Measurements from ENCODE around the gene ELMO3. TPM values are rescaled to one million over a fixed set of nuclear protein-coding genes. Genes with fewer than 3 reads are reported as not detected.
A peak's percentile ranks its signal among the peaks of the same experiment; 100 is the strongest.

The ELMO3 gene
- total and polyA plus RNA-seq, 4 donors = 6.5 to 22.5 (median 15.5) TPM

DNA sequence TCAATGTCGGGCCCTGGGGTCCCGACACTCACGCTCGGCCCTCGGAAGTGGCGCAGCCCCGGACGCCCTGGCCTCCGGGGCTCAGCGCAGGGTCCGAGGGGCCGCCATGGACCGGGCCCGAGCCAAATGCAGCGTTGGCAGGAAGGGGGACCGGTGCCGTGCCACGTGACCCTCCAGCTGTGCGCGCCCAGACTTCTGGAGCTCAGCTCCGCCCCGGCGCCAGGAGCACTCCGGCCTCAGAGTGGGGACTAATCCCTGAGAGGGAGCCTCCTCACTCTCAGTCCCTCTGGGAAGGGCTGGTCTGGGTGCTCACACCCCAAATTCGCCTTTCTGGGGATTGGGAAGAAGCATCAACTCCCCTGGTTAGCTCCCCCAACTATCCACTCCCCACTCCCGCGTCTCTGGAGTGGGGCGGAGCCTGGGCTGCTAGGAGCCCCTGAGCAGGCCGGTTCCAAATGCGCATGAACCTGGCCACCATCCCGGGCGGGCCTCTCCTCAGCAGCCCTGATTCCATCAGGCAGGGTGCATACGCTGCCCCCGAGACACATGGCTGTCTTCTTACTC, 48.0 kb upstream of the ELMO3 start, which contains the start of gene B3GNT9:
Gene B3GNT9 (minus strand): TSS at position 166 of the 564 bp plus-strand sequence. CDS start 513 bp downstream, outside the sequence.
- 1% methylated on average over 33 to 34 of the region's 34 CpGs for WGBS, 2 donors
- DNase-seq (peak; percentile 88 to 94 (median 92)), ATAC-seq (ENCODE audit: insufficient read depth, low FRiP score) (peak; percentile 68)
- Histone ChIP-seq H3K27me3 (ENCODE audit: control insufficient read depth in 3 of 3, insufficient read depth in 3 of 3, low read length in 2 of 3) (peaks cover 0 to 18% (median 13%) of the 10 kb centered on the region in 3 donors), H3K9me3 (ENCODE audit: control insufficient read depth in 4 of 4, insufficient read depth in 3 of 4, low read length in 3 of 4) (no peaks in the 10 kb centered on the region), H3K4me1 (ENCODE audit: control insufficient read depth in 5 of 5, insufficient read depth in 5 of 5, low read length in 5 of 5) (peaks cover 0 to 24% (median 4%) of the 10 kb centered on the region in 5 donors), H3K4me3 (peak within 1 kb of the TSS; percentile 60), H3K9ac (ENCODE audit: insufficient read depth in 1 of 2, low read length in 2 of 2) (peak within 1 kb of the TSS in 1 of 2 donors; percentile 62), H3K27ac (ENCODE audit: low read depth in 1 of 2, low read length in 1 of 2) (peak within 1 kb of the TSS; percentile 65 to 78), H3K36me3 (ENCODE audit: control insufficient read depth in 4 of 4, insufficient read depth in 4 of 4, low read length in 4 of 4) (peaks cover 0 to 25% (median 15%) of the 10 kb centered on the region in 4 donors)
- TF ChIP-seq, protein P1, sequence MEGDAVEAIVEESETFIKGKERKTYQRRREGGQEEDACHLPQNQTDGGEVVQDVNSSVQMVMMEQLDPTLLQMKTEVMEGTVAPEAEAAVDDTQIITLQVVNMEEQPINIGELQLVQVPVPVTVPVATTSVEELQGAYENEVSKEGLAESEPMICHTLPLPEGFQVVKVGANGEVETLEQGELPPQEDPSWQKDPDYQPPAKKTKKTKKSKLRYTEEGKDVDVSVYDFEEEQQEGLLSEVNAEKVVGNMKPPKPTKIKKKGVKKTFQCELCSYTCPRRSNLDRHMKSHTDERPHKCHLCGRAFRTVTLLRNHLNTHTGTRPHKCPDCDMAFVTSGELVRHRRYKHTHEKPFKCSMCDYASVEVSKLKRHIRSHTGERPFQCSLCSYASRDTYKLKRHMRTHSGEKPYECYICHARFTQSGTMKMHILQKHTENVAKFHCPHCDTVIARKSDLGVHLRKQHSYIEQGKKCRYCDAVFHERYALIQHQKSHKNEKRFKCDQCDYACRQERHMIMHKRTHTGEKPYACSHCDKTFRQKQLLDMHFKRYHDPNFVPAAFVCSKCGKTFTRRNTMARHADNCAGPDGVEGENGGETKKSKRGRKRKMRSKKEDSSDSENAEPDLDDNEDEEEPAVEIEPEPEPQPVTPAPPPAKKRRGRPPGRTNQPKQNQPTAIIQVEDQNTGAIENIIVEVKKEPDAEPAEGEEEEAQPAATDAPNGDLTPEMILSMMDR (IDR thresholded peaks at IDR 0.05; ENCODE audit: control extremely low read depth, extremely low read depth) = no peak

DNA sequence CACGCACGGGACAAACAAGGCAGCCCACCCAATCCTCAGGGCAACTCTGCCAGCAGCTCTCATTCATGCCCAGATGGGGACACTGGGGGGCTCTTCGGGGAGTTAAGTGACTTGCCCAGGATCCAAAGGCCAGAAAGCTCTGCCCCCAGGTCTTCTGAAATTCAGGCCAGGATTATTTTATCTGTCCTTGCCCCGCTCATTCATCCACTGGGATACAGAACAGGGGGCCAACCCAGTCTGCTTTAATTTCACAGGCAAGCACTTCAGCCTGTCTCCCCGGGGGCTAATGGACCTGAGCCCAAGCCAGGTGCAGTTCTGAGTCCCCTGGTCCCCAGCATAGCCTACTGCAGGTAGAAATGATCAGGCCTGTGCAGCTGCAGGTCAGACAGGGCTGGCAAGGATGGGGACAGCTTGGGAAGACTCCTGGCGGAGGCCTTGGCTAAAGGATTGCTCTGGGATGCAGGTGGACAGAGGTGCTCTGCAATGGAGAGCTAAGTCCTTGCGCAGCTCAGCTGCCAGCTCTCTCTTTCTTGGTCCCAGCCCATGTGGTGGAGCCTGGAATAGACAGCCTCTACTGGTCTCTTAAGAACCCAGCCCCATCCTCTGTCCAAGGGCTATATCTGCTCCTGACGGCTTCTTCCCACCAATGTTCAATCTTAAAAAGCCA, 47.4 kb upstream of the ELMO3 start:
- TF ChIP-seq, protein P1 (IDR thresholded peaks at IDR 0.05; ENCODE audit: control extremely low read depth, extremely low read depth) = no peak
- no peaks in the 10 kb centered on the region for H3K9me3 ChIP-seq (ENCODE audit: control insufficient read depth in 4 of 4, insufficient read depth in 3 of 4, low read length in 3 of 4)
- H3K36me3 ChIP-seq (ENCODE audit: control insufficient read depth in 4 of 4, insufficient read depth in 4 of 4, low read length in 4 of 4) = peaks cover 0 to 19% (median 9%) of the 10 kb centered on the region in 4 donors
- no peak overlapping the region for H3K4me3 ChIP-seq
- ATAC-seq (ENCODE audit: insufficient read depth, low FRiP score) (no peak), DNase-seq (no peak)
- no peak overlapping the region for H3K9ac ChIP-seq (ENCODE audit: insufficient read depth in 1 of 2, low read length in 2 of 2)
- H3K27ac ChIP-seq (ENCODE audit: low read depth in 1 of 2, low read length in 1 of 2) = no peak overlapping the region
- H3K27me3 ChIP-seq (ENCODE audit: control insufficient read depth in 3 of 3, insufficient read depth in 3 of 3, low read length in 2 of 3) = peaks cover 0 to 25% (median 19%) of the 10 kb centered on the region in 3 donors
- H3K4me1 ChIP-seq (ENCODE audit: control insufficient read depth in 5 of 5, insufficient read depth in 5 of 5, low read length in 5 of 5) = peaks cover 0 to 24% (median 4%) of the 10 kb centered on the region in 5 donors
- 61 to 65% methylated on average over 8 of the region's 8 CpGs for WGBS, 2 donors

DNA sequence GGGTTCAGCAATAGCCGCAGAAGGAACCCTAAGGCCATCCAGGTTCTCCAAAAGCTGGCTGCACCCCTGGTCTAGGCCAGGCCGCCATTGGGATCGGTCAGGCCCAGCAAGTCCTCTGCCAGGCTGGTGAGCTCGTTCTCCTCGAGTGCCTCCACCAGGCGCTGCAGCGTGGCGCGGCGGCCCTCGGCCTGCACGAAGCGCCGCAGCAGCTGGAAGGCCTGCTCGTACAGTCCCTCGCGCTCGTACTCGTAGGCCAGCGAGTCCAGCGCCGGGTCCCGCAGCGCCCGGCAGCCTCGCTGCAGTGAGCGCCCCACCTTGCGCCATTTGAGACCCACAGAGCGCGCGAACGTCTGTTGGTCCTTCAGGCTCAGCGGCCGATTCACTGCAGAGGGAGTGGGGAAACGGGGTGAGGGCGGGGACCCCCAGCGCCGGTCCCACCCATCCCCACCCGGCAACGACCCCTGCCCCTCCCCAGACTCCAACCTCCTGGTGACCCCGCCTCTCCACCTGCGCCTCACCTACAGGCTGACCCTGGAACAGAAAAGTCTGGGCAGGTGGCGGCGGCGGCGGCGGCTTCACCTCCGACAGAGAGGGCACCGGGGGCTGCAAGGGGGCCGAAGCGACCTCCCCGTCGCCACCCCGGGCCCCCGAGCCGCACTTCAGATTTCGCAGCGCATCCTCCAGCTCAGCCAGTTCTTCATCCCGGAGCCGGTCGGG, 44.2 kb upstream of the ELMO3 start:
- H3K9ac ChIP-seq (ENCODE audit: insufficient read depth in 1 of 2, low read length in 2 of 2) = no peak overlapping the region
- WGBS, 2 donors = 42 to 43% methylated on average over 55 to 61 of the region's 61 CpGs
- no peak overlapping the region for H3K27ac ChIP-seq (ENCODE audit: low read depth in 1 of 2, low read length in 1 of 2)
- ATAC-seq (ENCODE audit: insufficient read depth, low FRiP score) (no peak), DNase-seq (no peak)
- peaks cover 0 to 33% (median 4%) of the 10 kb centered on the region in 5 donors for H3K4me1 ChIP-seq (ENCODE audit: control insufficient read depth in 5 of 5, insufficient read depth in 5 of 5, low read length in 5 of 5)
- no peaks in the 10 kb centered on the region for H3K36me3 ChIP-seq (ENCODE audit: control insufficient read depth in 4 of 4, insufficient read depth in 4 of 4, low read length in 4 of 4)
- H3K9me3 ChIP-seq (ENCODE audit: control insufficient read depth in 4 of 4, insufficient read depth in 3 of 4, low read length in 3 of 4) = no peaks in the 10 kb centered on the region
- TF ChIP-seq, protein P1 (IDR thresholded peaks at IDR 0.05; ENCODE audit: control extremely low read depth, extremely low read depth) = no peak
- no peak overlapping the region for H3K4me3 ChIP-seq
- peaks cover 0 to 44% (median 42%) of the 10 kb centered on the region in 3 donors for H3K27me3 ChIP-seq (ENCODE audit: control insufficient read depth in 3 of 3, insufficient read depth in 3 of 3, low read length in 2 of 3)

Measured in lung (tissue), 12 donors.